IPS DF 19.7 (cell line): ENCODE results near the gene FDX1.
"Not testable (repeated sequence)": the region's sequence is repeated elsewhere in the genome, so short reads cannot be mapped to it uniquely, and the experiment has no call there.

Experiments used
- DNase-seq: peaks from one replicate; pipeline ENCODE4 v3.0.0-alpha.2; 2013; ENCODE audit warnings: low read depth, low spot score

FDX1 gene

GRCh38 chr11:110429731-110430266 is at the start of gene FDX1:
TSS of gene FDX1 (plus strand) at chr11:110429948. CDS start at chr11:110430121, 173 bp downstream.
- peak; percentile 70 for DNase-seq

GRCh38 chr11:110380836-110381622 is 48.7 kb upstream of the FDX1 start:
- DNase-seq, result no peak

- DNase-seq, result not testable (repeated sequence)
Observed at GRCh38 chr11:110388231-110388630, 41.5 kb upstream of the FDX1 start.

- DNase-seq, result no peak
Observed at GRCh38 chr11:110389965-110390364, 39.8 kb upstream of the FDX1 start.

- no peak for DNase-seq
Observed at GRCh38 chr11:110392056-110392455, 37.7 kb upstream of the FDX1 start.

GRCh38 chr11:110397668-110398286 is 32.0 kb upstream of the FDX1 start:
- not testable (repeated sequence) for DNase-seq

GRCh38 chr11:110403585-110403984 is 26.2 kb upstream of the FDX1 start:
- not testable (repeated sequence) for DNase-seq

- not testable (repeated sequence) for DNase-seq
Observed at GRCh38 chr11:110405636-110406035, 24.1 kb upstream of the FDX1 start.

- DNase-seq, result no peak
Observed at GRCh38 chr11:110407315-110407714, 22.4 kb upstream of the FDX1 start.

- DNase-seq, result no peak
Observed at GRCh38 chr11:110409174-110409573, 20.6 kb upstream of the FDX1 start.

GRCh38 chr11:110410651-110411050 is 19.1 kb upstream of the FDX1 start:
- DNase-seq, result no peak

GRCh38 chr11:110415081-110415480 is 14.7 kb upstream of the FDX1 start:
- DNase-seq, result no peak

- not testable (repeated sequence) for DNase-seq
Observed at GRCh38 chr11:110421658-110422057, 8.1 kb upstream of the FDX1 start.

- DNase-seq, result no peak
Observed at GRCh38 chr11:110422306-110422905, 7.3 kb upstream of the FDX1 start.

GRCh38 chr11:110424775-110425444 is 4.8 kb upstream of the FDX1 start:
- no peak for DNase-seq

GRCh38 chr11:110425751-110426545 is 3.8 kb upstream of the FDX1 start:
- DNase-seq, result no peak

- DNase-seq, result no peak
Observed at GRCh38 chr11:110428040-110428439, 1.7 kb upstream of the FDX1 start.

- no peak for DNase-seq
Observed at GRCh38 chr11:110428956-110429730, 605 bp upstream of the FDX1 start.

- DNase-seq, result no peak
Observed at GRCh38 chr11:110430267-110431050, 711 bp downstream of the FDX1 start.
